T-helper 1 cell treated with Interleukin-12 subunit alpha and Interleukin-12 subunit beta and Interleukin-4 antibody, amounts not matched to agents 30 μg/mL and 1 μg/mL, for 36 hours (primary cell): ENCODE measurements around the gene WNT9A.
"Not testable (repeated sequence)": the region's sequence is repeated elsewhere in the genome, so short reads cannot be mapped to it uniquely, and the experiment has no call there.

Experiments
- H3K27ac Mint-ChIP-seq: one replicate; pipeline ENCODE4 v1.8.0; 2021; ENCODE audit warnings: mild to moderate bottlenecking, mixed read lengths
- H3K27me3 Mint-ChIP-seq: one replicate; pipeline ENCODE4 v1.8.0; 2021; ENCODE audit warnings: low read depth, mixed read lengths
- H3K36me3 Mint-ChIP-seq: one replicate; pipeline ENCODE4 v1.8.0; 2021; ENCODE audit warnings: low read depth, mixed read lengths
- H3K4me1 Mint-ChIP-seq: one replicate; pipeline ENCODE4 v1.8.0; 2021; ENCODE audit warnings: low read depth, mixed read lengths
- H3K4me3 Mint-ChIP-seq: one replicate; pipeline ENCODE4 v1.8.0; 2021; ENCODE audit warnings: mild to moderate bottlenecking, moderate library complexity, mixed read lengths
- H3K9me3 Mint-ChIP-seq: one replicate; pipeline ENCODE4 v1.8.0; 2021; ENCODE audit warnings: mixed read lengths

The WNT9A gene

DNA sequence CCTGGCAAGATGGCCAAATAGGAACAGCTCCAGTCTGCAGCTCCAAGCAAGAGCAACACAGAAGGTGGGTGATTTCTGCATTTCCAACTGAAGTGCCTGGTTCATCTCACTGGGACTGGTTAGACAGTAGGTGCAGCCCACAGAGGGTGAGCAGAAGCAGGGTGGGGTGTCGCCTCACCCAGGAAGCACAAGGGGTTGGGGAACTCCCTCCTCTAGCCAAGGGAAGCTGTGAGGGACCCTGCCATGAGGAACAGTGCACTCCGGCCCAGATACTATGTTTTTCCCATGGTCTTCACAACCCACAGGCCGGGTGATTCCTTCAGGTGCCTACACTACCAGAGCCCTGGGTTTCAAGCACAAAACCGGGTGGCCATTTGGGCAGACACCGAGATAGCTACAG, 75.8 kb downstream of the WNT9A start:
- H3K4me1 Mint-ChIP-seq = peaks cover 27% of the 10 kb centered on the region
- not testable (repeated sequence) for H3K27ac Mint-ChIP-seq
- peaks cover 32% of the 10 kb centered on the region for H3K27me3 Mint-ChIP-seq

DNA sequence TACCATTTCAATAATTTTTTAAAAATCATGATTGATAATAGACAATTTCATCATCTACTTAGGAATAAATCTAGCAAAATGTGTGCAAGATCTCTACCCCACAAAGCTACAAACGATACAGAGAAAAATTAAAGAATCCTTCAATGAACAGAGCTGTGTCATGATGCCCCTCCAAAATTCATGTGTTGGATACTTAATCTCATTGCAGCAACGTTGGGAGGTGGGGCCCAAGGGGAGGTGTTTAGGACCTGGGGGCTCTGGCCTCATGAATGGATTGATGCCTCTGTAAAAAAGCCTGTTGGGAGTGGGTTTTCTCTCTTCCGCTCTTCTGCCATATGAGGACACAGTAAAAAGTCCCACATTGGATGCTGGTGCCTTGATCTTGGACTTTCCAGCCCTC, 77.4 kb downstream of the WNT9A start:
- Mint-ChIP-seq H3K9me3 (peaks cover 7% of the 10 kb centered on the region), H3K27ac (peak overlapping the region; percentile 8), H3K4me1 (peaks cover 27% of the 10 kb centered on the region), H3K36me3 (peaks cover 2% of the 10 kb centered on the region), H3K27me3 (peaks cover 26% of the 10 kb centered on the region), H3K4me3 (peak overlapping the region; percentile 56)

More for the DNA sequence above, 75.8 kb downstream of the WNT9A start:
- H3K9me3 Mint-ChIP-seq, H3K36me3 Mint-ChIP-seq, H3K4me3 Mint-ChIP-seq: not testable (repeated sequence)

DNA sequence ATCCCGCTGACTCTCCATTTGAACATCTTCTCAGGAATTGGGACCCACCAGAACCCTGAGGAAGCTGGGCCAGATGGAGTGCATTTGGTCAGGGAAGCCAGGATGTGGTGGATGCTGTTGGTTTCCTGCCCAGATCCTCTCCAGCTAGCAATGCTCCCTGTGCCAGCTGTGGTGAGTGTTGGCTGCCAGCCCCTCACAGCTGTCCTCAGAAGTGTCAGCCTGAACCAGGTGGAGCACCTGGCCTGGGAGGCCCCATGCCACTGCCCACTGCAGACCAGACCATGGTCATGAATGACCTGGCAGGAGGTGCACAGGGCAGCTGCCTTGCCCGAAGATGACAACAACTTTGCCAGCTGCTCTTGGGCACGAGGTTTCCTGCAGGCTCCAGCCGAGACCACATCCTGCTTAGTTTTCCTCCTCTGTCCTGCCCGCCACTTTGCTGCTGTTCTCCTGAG, 77.9 kb downstream of the WNT9A start:
- Mint-ChIP-seq H3K27ac (peak overlapping the region; percentile 8), H3K27me3 (peaks cover 21% of the 10 kb centered on the region), H3K4me1 (peaks cover 27% of the 10 kb centered on the region), H3K36me3 (peaks cover 2% of the 10 kb centered on the region), H3K9me3 (peaks cover 10% of the 10 kb centered on the region), H3K4me3 (peak overlapping the region; percentile 56)

DNA sequence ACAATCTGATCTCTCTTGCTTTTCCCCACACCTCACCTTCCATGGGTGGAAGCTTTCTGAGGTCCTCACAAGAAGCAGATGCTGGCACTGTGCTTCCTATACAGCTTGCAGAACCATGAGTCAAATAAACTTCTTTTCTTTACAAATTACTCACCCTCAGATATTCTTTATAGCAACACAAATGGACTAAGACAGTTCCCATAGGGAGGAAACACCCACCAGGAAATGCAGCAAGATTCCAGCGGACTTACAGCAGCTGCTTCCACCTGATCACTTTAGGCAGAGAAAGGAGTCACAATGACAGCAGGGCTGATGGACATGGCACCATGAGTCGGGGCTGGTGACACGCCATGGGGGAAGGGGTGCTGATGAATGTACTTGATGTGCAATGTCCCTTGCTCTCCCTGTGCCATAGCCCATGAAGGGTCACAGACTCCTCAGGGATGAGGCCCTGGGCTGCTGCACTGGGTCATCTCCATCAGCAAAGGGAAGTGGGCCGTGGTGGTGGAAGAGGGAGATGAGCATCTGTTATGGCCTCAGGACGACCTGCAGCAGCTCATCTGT, 78.4 kb downstream of the WNT9A start:
- H3K9me3 Mint-ChIP-seq = peaks cover 16% of the 10 kb centered on the region
- H3K36me3 Mint-ChIP-seq = peaks cover 2% of the 10 kb centered on the region
- H3K27me3 Mint-ChIP-seq = peaks cover 16% of the 10 kb centered on the region
- H3K4me1 Mint-ChIP-seq = peaks cover 27% of the 10 kb centered on the region
- H3K4me3 Mint-ChIP-seq = no peak overlapping the region
- no peak overlapping the region for H3K27ac Mint-ChIP-seq
